ENCODE data around the gene TRMT11. TPM values are rescaled to one million over a fixed set of nuclear protein-coding genes. Genes with fewer than 3 reads are reported as not detected.

Gene TRMT11
- total and polyA plus RNA-seq, 2 of the 13 experiments (the other 11 are each of a cell fraction or from before 2014, with no cell fraction given), result 42.2 to 81.9 TPM

GRCh38 chr6:125963817-125964216 is 22.5 kb upstream of the TRMT11 start:
- intact Hi-C loops (cut with micrococcal nuclease; ENCODE audit: unreplicated experiment) (no loop called here), in situ Hi-C loops (cut with HindIII; ENCODE audit: extremely low pct_ligation_motif_present, low pct_unique_long_range_greater_than_20kb) (no loop called here)
- H3K4me2 ChIP-seq (ENCODE audit: low read depth, low read length), result no peak overlapping the region
- H3K9ac ChIP-seq (ENCODE audit: insufficient read depth, low read depth, low read length), result no peak overlapping the region
- no peak for ATAC-seq
- no peak for DNase-seq (ENCODE audit: low spot score)
- peaks cover 23% of the 10 kb centered on the region for H3K79me2 ChIP-seq (ENCODE audit: insufficient read depth, low read length)
- FAIRE-seq, result no peak
- H4K20me1 ChIP-seq (ENCODE audit: insufficient read depth, low read length), result no peaks in the 10 kb centered on the region
- H3K27me3 ChIP-seq (ENCODE audit: control insufficient read depth in 1 of 2, insufficient read depth in 2 of 2, low read length in 2 of 2), result no peaks in the 10 kb centered on the region
- no peak overlapping the region for H3K27ac ChIP-seq (ENCODE audit: extremely low read length, insufficient read depth, low read length)
- BruUV-seq (replicated peaks), result no TSS peak
- ChIA-PET CTCF (ENCODE audit: low intra/inter-chr PET ratio, low total read pairs) (no interaction called here), POLR2A (interaction anchor here (0.7 to 1.8 kb wide), 3 partner anchors 21 to 42 kb away, joined by 3 to 6 read pairs (median 3); partner anchors contain the start of gene TRMT11)
- no peak overlapping the region for H2AFZ ChIP-seq (ENCODE audit: low read length)
- WGBS (ENCODE audit: low lambda C conversion rate), result 93% methylated on average over 2 of the region's 2 CpGs
- no peaks in the 10 kb centered on the region for H3K9me3 ChIP-seq (ENCODE audit: low read length)
- peaks cover 4 to 19% of the 10 kb centered on the region in 2 experiments; a peak in 4 of 5 replicates for H3K36me3 ChIP-seq (replicated peaks in 1 of 2; ENCODE audit: control insufficient read depth in 1 of 2, insufficient read depth in 2 of 2, low read length in 2 of 2)
- peaks cover 23% of the 10 kb centered on the region for H3K4me1 ChIP-seq (ENCODE audit: insufficient read depth, low read length)
- no peak overlapping the region for H3K4me3 ChIP-seq (replicated peaks in 1 of 3; ENCODE audit: insufficient read depth in 1 of 3, low read depth in 2 of 3, low read length in 3 of 3)
- no peak for TF ChIP-seq ZNF33B (CRISPR knock-in tag; IDR thresholded peaks at IDR 0.05)
- no peak for TF ChIP-seq U2AF1 (optimal IDR thresholded peaks at IDR 0.05; ENCODE audit: low read depth, low read length)
- no peak for TF ChIP-seq ZNF775 (CRISPR knock-in tag; IDR thresholded peaks at IDR 0.05; ENCODE audit: borderline replicate concordance)
- TF ChIP-seq ZNF572 (CRISPR knock-in tag; IDR thresholded peaks at IDR 0.05), result no peak
- no peak for TF ChIP-seq TBX3 (IDR thresholded peaks at IDR 0.05; ENCODE audit: borderline replicate concordance)
- no peak for TF ChIP-seq ETS1 (CRISPR knock-in tag; IDR thresholded peaks at IDR 0.05)
- TF ChIP-seq HNRNPK (IDR thresholded peaks at IDR 0.05; ENCODE audit: low read depth, low read length, poor library complexity, severe bottlenecking), result no peak
- no peak for TF ChIP-seq PHF5A (CRISPR knock-in tag; IDR thresholded peaks at IDR 0.05; ENCODE audit: low read depth, unreplicated experiment)
- no peak for TF ChIP-seq STAT5B (CRISPR knock-in tag; IDR thresholded peaks at IDR 0.05)
- TF ChIP-seq ZNF766 (CRISPR knock-in tag; IDR thresholded peaks at IDR 0.05; ENCODE audit: borderline replicate concordance), result no peak

Measured in HepG2 (cell line).